Mammary epithelial cell (primary cell): ENCODE results near the gene RUSC1.

Source experiments
- CTCF ChIP-seq, 2 donors: IDR thresholded peaks in 1 of 2; conservative IDR thresholded peaks in 1 of 2; 2 replicates each; pipeline ENCODE4 v1.5.1; 2011 to 2012; ENCODE audit warnings: inconsistent platforms in 2 of 2, low read length in 2 of 2, mild to moderate bottlenecking in 2 of 2, control low read depth in 1 of 2, low read depth in 1 of 2; ENCODE audit not compliant: insufficient read depth in 1 of 2; ENCODE audit errors: extremely low read depth in 1 of 2
- EZH2 ChIP-seq: IDR thresholded peaks from 2 replicates; pipeline ENCODE4 v1.6.1; 2012; ENCODE audit warnings: low read length, inconsistent platforms, borderline replicate concordance

DNA sequence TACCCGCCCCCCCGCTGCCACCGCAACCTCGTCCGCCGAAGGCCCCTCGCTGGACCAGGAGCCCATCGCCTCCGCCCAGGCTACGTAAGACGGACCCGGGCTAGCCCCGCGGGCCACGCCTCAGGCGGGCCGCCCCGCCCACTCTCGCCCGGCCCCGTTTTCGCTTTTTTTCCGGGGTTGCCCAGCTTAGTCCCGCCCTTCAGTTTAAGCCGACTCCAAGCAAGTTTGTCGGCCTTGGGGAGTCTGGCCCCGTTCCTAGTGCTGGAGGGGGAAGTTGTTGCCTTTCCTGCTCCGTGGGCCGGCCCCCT is 3.0 kb downstream of the RUSC1 start:
- no peak for TF ChIP-seq CTCF (conservative IDR thresholded peaks at IDR 0.05 in 1 of 2, IDR thresholded peaks at IDR 0.05 in 1 of 2; ENCODE audit: extremely low read depth in 1 of 2, insufficient read depth in 1 of 2, low read depth in 1 of 2, low read length in 2 of 2)
- no peak for TF ChIP-seq EZH2
